Left renal pelvis (tissue), 4 donors: ENCODE results near the gene TUBA3D. TPM values are rescaled to one million over a fixed set of nuclear protein-coding genes. Genes with fewer than 3 reads are reported as not detected.
"Not testable (repeated sequence)": the region's sequence is repeated elsewhere in the genome, so short reads cannot be mapped to it uniquely, and the experiment has no call there.

ENCODE experiments used
- DNase-seq, 4 donors: peaks; one replicate each; pipeline ENCODE4 v3.0.0-alpha.2; 2013; ENCODE audit warnings: low read depth in 4 of 4, low spot score in 3 of 4
- polyA plus RNA-seq, 4 donors: library from polyadenylated mRNA; unstranded; fragments of 120-200 nt; gene quantifications; one replicate each; pipeline ENCODE4 v1.2.1, GENCODE V29; 2013; ENCODE audit not compliant: insufficient read length in 4 of 4

The TUBA3D gene
- polyA plus RNA-seq, 4 donors = 0.29 to 1.4 (median 0.38) TPM

DNA sequence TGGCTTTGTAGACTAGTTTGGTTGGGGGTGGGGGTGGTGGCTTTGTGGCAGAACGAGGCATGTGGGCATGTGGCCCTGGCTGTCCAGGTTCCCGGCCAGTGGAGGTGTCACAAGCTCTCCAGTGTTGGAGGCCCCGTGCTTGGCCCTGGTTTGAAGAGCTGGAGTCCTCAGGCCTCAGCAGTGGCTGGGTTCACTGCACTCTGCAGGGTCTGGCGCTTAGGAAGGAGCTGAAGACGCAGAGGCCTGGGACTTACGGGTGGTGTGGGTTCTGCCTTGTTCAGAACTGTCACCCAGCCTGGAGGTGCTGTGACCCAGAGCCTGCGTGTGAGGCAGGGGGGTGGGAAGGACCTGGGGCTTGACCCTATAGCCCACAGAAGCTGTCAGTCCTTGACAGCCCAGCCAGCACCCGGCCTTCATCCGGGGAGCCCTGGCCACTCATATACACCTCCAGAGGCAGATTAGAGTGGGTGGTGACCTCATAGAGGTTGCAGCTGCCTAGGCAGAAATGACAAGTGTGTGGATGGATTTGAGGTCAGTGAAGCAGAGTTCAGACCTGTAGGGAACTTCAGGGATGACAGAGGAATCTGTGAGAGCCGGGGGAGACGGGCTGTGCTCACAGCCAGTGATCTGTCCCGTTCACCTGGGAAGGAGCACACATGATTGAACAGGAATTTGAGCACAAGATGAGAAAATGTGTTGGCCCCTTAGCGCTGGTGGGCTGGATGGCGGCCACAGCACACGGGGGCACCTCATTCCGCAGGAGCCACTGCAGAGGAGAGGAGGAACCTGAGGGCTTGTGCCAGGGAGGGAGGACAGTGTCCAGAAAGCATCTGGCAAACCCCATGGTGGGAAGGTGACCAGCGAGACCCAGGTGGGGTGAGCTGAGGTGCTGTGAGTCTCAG, 36.3 kb downstream of the TUBA3D start:
- not testable (repeated sequence) for DNase-seq

DNA sequence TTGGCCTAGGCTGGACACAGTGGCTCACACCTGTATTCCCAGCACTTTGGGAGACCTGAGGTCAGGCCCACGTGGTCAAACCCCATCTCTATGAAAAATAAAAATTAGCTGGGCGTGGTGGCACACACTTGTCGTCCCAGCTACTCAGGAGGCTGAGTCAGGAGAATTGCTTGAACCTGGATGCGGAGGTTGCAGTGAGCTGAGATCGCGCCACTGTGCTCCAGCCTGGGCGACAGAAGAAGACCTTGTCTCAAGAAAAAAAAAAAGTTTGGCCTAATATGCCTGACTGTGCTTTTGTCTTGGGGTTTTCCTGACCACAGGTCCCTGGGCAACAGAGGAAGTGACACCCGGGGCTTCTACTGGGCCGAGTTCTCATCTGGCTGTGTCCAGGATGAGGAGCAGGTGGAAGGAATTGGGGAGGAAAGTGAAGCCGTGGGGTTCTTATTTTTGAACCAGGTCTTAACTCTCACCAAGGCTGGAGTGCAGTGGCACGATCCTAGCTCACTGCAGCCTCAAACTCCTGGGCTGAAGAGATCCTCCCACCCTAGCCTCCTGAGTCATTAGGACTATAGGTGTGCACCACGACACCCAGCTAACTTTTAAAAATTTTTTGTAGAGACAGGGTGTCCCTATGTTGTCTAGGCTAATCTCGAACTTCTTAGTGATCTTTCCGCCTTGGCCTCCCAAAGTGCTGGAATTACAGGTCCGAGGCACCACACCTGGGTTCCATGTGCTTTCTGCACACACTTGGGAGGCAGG, 38.7 kb downstream of the TUBA3D start:
- DNase-seq = not testable (repeated sequence)

DNA sequence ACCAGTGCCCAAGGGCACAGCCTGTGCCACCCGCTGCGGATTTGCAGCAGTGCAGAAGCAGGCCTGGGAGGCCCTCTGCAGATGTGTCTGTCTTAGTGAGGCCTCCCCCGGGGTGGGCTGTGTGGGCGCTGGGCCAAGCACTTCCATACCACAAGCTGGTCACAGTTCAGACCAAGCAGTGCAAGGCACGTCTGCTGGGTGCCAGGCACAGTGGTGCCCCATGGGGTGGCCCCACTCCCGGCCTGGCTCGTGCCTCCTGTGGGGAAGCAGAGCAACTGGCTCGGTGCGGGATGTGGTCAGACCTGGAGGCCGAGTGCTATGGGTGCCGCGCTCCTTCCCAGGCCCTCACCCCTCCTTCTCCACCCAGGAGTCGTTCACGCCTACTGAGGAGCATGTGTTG, 39.3 kb downstream of the TUBA3D start:
- not testable (repeated sequence) for DNase-seq

DNA sequence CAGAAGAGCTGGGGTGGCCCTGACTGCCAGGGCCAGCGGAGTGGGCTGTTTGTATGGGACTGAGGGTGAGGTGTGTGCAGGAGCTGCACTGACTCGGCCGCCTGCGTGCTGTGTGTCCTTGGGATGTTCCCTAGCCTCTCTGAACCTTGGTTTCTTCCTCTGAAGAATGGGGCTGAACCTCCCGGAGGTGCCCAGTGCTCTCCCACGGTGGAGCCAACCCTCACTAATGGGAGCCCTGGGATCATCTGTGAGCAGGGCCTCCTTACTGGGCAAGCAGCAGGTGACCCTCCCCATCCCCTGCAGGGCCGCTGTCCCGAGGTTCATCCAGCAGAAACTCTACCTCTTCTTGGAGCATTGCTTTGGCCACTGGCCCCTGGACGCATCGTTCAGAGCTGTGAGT, 40.1 kb downstream of the TUBA3D start:
- DNase-seq = no peak

DNA sequence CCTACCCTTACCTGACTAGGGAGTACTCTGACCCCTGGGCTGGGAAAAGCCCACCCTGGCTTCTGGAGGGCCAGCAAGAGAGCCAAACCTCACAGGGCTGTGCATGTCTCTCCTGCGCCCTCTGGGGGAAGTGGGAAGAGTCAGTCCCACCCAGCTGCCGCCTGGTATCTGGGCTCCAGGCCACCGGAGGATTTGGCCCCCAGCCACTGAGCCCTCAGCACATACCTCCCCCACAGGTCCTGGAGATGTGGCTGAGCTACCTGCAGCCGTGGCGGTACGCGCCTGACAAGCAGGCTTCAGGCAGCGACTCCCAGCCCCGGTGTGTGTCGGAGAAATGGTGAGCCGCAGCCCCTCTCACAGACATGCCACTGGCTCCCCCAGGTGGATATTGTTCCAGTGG, 40.7 kb downstream of the TUBA3D start:
- not testable (repeated sequence) for DNase-seq

DNA sequence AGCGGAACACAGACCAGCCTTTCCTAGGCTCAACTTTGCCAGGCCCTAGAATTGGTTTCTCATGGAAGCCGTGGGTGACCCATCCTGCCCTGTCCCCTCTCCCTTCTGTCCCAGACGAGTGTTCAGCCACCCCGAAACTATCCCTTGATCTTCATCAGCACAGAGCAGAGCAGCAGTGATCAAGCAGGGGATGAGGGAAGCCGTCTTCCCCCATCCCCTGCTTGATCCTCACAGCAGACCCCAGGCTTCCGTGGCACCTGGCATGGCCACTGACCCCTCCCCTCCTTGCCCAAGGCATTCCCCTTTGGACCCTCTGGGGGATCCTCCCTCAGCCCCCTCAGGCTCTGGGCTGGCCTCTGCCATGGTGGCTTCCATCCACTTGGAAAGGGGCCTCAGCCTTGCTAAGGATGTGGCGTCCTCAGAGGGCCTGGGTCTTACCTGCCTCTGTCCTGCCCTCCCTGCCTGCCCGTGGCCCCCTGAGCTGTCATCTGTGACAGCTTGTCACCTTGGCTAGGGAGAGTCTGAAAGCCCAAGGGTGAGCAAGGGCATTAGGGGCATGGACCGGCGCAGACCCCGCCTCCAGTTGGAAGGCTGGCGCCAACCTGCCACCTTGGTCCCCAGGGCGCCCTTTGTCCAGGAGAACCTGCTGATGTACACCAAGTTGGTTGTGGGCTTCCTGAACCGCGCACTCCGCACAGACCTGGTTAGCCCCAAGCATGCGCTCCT, 41.4 kb downstream of the TUBA3D start:
- no peak for DNase-seq

DNA sequence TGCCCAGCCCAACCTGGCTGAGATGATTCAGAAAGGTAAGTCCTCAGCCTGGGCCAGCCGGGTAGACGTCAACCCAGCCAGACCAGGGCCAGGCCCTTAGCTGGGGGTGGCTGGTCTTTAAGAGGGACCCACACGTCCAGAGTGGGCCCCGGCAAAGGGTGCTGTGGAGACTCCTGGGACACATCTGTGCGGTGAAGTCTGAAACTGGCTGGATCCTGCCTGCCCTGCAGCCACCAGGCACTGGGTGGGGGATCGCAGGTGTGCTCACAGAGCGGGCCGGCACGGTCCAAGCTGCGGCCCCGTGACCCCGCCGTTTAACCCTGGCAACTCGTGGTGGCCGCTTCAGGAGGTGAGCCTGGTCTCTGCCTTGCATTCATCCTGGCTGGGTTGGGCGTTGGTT, 41.9 kb downstream of the TUBA3D start:
- not testable (repeated sequence) for DNase-seq

DNA sequence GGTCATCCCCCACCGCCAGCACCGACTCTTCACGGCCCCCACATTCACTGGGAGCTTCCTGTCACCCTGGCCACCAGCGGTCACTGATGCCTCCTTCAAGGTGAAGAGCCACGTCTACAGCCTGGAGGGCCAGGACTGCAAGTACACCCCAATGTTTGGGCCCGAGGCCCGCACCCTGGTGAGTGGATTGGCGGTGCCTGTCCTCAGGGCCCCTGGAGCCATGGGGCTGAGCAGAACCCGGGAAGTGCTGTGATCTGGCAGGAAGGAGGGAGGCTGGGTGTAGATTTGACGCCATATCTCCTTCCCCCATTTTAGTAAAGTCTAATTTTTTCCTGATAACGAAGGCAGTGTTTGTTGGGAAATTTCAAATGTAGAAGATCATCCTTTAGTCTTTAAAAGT, 42.6 kb downstream of the TUBA3D start:
- not testable (repeated sequence) for DNase-seq

DNA sequence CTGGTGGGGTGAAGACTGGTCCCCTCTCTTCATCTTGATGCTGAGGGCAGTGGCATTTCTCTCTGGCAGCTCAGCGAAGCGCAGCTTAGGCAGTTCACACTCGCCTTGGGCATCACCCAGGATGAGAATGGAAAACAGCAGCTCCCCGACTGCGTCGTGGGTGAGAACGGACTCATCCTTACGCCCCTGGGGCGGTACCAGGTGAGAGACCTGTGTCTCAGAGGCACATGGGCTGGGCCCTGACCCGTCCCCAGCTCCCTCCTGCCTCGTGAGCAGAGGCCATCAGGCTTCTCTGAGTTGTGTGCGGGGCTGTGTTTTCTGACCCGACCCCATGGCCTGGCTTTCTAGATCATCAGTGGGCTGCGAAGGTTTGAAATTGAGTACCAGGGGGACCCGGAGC, 43.5 kb downstream of the TUBA3D start:
- no peak for DNase-seq

DNA sequence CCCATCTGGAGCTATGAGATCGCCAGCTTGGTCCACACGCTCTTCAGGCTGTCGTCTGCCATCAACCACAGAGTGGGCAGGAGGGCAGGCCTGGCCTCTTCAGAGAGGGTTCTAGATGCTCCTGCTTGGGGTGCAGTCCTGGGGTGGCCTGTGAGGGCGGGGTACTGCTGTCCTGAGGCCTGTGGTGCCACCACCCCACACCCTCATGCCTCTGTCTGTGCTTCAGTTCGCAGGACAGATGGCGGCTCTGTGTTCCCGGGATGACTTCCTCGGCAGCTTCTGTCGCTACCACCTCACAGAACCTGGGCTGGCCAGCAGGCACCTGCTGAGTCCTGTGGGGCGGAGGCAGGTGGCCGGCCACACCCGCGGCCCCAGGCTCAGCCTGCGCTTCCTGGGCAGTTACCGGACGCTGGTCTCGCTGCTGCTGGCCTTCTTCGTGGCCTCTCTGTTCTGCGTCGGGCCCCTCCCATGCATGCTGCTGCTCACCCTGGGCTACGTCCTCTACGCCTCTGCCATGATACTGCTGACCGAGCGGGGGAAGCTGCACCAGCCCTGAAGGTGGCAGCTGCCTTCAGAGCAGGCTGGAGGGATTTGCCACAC, 44.1 kb downstream of the TUBA3D start:
- not testable (repeated sequence) for DNase-seq

DNA sequence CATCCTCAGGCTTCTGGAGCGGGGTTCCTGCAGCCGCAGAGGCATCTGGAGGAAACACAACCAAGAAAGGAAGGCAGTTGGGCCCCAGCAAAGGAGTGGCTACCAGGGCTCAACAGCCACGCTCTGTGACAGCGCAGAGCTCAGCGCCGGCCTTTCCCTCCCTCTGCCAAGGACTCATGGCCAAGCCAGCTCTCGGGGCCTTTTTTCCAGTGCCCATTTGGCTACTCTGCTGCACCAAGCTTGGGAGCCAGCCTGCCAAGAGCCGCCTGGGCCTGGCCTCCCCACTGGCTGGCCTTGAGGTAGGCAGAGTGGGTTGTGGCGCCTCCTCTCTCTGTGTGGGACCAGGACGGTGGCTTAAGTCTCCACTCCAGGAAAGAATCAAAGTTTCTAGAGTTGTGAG, 44.6 kb downstream of the TUBA3D start:
- DNase-seq = no peak

DNA sequence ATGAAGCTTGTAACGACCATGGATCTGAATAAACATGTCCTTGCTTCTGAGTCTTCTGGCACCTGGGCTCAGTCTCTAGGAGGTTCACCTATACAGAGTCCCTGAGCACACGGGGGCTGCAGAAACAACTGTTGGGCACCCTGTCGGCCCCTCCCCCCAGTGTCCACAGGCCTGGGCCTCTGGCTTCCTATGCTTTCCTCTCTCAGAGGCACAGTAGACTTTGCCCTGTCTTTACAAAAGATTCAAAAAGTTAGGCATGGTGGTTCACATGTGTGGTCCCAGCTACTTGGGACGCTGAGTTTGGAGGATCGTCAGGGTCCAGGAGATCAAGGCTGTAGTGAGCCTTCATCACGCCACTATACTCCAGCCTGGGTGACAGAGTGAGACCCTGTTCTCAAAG, 45.6 kb downstream of the TUBA3D start:
- not testable (repeated sequence) for DNase-seq

DNA sequence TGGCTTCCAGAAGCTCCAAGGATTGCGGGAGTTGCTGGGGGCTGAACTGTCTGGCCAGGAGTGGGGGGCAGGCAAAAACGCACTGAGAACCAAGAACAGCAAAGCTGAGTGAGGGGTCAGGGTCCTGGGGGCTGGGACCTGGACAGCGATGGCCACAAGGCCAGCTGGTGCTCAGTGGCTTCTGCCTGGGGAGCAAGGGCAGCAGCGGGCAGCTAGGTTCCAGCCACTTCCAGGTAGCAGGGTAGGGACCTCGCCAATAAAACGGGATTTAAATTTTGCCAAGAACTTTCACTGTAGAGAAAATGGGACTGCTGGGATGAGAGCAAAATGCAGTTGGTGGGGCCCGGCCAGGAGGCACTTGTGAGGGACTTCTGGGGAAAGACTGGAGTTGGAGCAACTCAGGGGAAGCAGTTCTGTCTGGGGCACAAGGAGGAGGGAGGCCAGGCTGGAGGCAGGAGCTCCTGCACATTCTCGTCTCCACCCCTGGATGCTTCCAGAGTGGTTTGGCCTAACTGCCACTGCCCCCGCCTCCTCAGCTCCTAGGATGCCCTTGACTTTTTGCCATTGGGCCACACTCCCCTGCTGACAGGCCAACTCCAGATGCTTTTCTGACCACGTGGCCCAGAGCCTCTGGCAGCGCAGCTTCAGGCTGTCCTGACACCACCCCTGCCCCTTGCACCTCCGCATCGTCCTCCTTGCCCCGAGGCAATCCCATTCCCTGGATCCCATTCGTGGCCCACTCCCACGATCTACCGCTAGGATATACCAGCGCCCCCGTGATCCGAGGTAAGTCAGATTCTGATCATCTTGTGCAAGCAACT, 46.3 kb downstream of the TUBA3D start:
- no peak for DNase-seq

DNA sequence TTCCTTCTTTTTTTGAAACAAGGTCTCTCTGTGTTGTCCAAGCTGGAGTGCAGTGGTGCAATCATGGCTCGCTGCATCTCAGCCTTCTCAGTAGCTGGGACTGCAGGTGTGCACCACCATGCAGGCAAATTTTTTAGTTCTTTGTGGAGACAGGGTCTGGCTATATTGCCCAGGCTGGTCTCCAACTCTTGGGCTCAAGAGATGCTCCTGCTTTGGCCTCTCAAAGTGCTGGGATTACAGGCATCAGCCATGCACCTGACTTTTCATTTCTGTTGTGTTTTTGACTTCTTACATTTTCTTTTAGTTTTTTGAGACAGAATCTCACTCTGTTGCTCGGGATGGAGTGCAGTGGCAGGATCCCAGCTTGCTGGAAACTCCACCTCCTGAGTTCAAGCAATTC, 49.3 kb downstream of the TUBA3D start:
- DNase-seq = not testable (repeated sequence)

DNA sequence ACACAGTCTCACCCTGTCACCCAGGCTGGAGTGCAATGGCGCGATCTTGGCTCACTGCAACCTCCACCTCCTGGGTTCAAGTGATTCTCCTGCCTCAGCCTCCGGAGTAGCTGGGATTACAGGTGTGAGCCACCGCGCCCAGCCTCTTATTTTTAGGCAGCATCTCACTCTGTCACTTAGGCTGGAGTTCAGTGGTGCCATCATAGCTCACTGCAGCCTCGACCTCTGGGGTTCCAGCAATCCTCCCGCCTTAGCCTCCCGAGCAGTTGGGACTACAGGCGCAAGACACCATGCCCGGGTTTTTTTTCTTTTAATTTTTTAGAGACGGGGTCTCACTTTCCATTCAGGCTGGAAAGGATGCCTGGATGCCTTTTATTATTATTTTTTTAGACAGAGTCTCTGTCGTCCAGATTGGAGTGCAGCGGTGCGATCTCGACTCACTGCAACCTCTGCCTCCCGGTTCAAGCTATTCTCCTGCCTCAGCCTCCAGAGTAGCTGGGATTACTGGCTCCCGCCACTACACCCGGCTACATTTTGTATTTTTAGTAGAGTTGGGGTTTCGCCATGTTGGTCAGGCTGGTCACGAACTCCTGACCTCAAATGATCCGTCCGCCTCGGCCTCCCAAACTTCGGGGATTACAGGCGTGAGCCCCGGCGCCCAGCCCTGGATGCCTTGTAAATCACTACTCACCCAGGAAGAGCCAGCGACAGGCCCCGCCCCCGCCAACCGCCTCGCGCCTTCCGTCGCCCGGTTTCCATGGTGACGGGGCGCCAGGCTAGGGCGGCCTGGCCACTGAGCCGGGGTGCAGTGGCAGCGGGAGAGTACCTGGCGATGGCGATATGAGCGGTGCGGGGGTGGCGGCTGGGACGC, 51.4 kb downstream of the TUBA3D start, which contains the start of gene CCDC74A:
Gene CCDC74A (plus strand): TSS at position 758 of the 871 bp plus-strand sequence. CDS start 83 bp downstream, at position 841.
- DNase-seq = peak in 2 of 4 donors; percentile 24 to 39

DNA sequence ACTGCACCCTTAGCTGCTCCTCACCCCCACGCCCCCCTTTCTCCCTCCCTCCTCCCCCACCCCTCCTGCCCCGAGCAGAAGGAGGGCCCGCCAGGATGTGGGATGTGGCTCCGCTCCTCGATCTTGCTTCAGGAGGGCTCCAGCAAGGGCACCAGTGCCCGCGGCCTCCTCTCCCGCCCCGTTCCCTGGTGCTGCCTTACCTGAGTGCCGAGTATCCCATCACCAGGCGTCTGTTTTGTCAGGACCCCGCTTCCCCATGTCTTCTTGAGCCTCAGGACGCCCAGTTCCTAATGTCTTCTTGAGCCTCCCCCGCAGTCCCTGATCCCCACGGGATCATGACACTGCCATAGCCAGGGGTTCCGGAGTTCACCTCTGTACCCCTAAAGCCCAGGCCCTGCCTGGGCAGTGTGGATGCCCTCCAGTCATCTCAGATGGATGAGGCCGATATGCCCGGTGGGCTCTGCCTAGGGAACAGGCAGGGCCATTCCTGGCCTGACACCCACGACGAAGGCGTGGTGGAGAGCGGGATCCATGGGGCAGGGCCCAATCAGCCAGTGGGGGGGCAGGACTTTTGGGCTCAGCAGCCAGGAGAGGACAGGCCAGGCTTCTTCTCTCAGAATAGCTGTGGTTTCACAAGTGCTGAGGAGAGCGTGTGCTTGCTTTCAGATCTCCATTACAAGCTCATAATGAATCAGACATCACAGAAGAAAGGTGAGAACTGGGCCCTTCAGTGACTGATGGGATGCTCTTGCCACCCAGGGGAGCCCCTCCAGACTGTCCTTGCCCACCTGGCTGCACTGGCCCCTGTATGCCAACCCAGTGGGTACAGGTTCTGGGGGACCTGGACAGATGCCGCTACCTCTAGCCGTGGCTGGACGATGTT, 53.3 kb downstream of the TUBA3D start:
- DNase-seq = not testable (repeated sequence)

DNA sequence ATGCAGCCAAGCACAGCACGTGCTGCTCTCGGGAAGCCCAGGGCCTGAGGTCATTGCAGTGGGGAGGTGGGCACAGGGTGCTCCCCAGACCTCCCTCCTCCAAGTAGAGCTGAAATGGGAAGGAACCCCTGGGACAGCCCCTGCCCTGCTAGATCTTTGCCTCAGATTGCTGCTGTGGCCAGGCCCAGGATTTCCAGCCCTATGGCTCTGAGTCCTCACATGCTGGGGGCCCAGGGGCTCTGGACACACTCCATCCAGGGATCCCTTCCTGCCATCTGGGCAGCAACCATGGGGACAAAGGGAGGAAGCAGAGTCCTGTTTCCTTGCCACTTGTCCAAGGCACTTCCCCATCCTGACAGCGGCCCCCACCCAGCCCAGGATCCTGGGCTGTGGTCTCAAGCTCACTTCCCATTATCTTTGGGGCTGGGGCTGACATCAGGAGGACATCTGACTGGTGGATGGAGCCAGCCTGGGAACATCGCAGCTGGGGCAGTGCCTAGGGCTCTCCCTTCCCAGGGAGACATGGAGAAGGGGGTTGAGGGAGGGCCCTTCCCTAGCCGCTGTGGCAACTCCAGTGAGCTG, 54.0 kb downstream of the TUBA3D start:
- not testable (repeated sequence) for DNase-seq
